BLaER1 treated with 17β-estradiol and CSF1 and Interleukin-3, amounts not matched to agents 10 nM and 100 nM (cell line): ENCODE results near the gene ADD3.
A peak's percentile ranks its signal among the peaks of the same experiment; 100 is the strongest.

Experiments
- H3K27ac ChIP-seq, 11 experiments: shearing (Covaris generic); formaldehyde crosslinking; 2 replicates each; pipeline ENCODE4 v1.8.1; 2022
- H3K27me3 ChIP-seq, 11 experiments: shearing (Covaris generic); formaldehyde crosslinking; 2 replicates each; pipeline ENCODE4 v1.8.1; 2022
- H3K36me3 ChIP-seq, 11 experiments: shearing (Covaris generic); formaldehyde crosslinking; 2 replicates each; pipeline ENCODE4 v1.8.1; 2022
- H3K4me1 ChIP-seq, 10 experiments: shearing (Covaris generic); formaldehyde crosslinking; 2 replicates each; pipeline ENCODE4 v1.8.1; 2022
- H3K4me2 ChIP-seq, 11 experiments: shearing (Covaris generic); formaldehyde crosslinking; 2 replicates each; pipeline ENCODE4 v1.8.1; 2022
- H3K4me3 ChIP-seq, 10 experiments: shearing (Covaris generic); formaldehyde crosslinking; 2 replicates each; pipeline ENCODE4 v1.8.1; 2022
- H3K9ac ChIP-seq, 11 experiments: shearing (Covaris generic); formaldehyde crosslinking; 2 replicates each; pipeline ENCODE4 v1.8.1; 2022
- H3K9me3 ChIP-seq, 11 experiments: shearing (Covaris generic); formaldehyde crosslinking; replicated peaks in 1 of 11; 2 replicates each; pipeline ENCODE4 v1.8.1; 2022
- H4K20me1 ChIP-seq, 11 experiments: shearing (Covaris generic); formaldehyde crosslinking; 2 replicates each; pipeline ENCODE4 v1.8.1; 2022
- Cebpa-rat ChIP-seq, 11 experiments: shearing (Covaris generic); IDR thresholded peaks; 2 replicates each; pipeline ENCODE4 v1.8.1; 2022

The ADD3 gene

DNA sequence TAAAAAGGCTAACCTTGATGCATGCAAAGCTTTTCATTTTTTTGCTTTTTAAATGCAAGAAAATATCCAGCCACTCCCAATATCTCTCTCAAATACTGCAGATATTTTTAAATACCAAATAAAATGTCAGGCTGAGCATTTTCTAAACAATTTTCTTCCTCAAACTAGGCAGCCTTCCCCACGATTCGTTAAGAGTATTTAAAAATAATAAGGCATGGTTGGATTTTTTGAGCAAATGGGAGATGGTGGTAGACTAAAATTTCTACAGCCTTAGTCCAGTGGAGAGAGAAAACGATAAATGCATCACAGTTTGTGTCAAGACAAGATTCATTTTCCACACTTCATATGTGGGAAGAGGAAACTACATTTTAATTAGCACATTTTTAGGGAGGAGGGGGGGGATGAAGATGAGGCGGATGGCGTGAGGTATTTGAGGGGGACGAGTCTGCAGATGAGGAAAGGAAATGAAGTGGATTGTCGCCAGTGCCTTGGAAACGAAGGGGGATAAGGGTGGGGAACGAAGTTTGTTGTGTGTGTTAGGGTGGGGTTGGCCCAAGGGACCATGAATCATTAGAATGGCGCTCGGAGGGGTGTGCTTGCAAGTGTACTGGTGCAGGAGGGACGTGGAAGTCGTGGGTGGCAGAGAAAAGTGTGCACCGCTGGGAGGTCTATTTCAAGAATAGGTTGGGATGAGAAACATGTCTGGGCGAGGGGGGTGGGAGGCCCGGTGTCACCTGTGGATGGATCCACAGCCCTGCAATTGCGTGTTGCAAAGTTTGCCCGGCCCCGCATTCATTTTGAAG is 1.2 kb upstream of the ADD3 start:
- Histone ChIP-seq H3K36me3 (0 out of 22 replicates have a peak, but pooled peaks cover 0 to 4% (median 0%) of the 10 kb centered on the region in 11 experiments), H3K4me1 (peaks cover 45 to 67% (median 53%) of the 10 kb centered on the region in 10 experiments), H3K9ac (peak overlapping the region; percentile 87 to 97 (median 91); a peak in 21 of 22 replicates), H4K20me1 (peaks cover 0 to 28% (median 17%) of the 10 kb centered on the region in 11 experiments; a peak in 18 of 22 replicates), H3K4me3 (peak overlapping the region; percentile 65 to 99 (median 96)), H3K4me2 (peak overlapping the region; percentile 84 to 98 (median 95)), H3K27ac (peak overlapping the region; percentile 78 to 97 (median 94); a peak in 21 of 22 replicates), H3K27me3 (no peaks in the 10 kb centered on the region), H3K9me3 (no peaks in the 10 kb centered on the region)
- no peak for TF ChIP-seq Cebpa-rat (IDR thresholded peaks at IDR 0.05)

- Histone ChIP-seq H4K20me1 (peaks cover 0 to 35% (median 17%) of the 10 kb centered on the region in 11 experiments; a peak in 18 of 22 replicates), H3K9ac (peak overlapping the region; percentile 87 to 97 (median 91)), H3K9me3 (no peaks in the 10 kb centered on the region), H3K4me2 (peak overlapping the region; percentile 84 to 98 (median 95)), H3K27me3 (no peaks in the 10 kb centered on the region), H3K4me1 (peaks cover 46 to 73% (median 56%) of the 10 kb centered on the region in 10 experiments), H3K4me3 (peak overlapping the region; percentile 65 to 99 (median 96)), H3K27ac (peak overlapping the region; percentile 78 to 97 (median 94)), H3K36me3 (0 out of 22 replicates have a peak, but pooled peaks cover 0 to 4% (median 0%) of the 10 kb centered on the region in 11 experiments)
- TF ChIP-seq Cebpa-rat (IDR thresholded peaks at IDR 0.05): no peak
Measured at GRCh38 chr10:110007161-110007700, 553 bp upstream of the ADD3 start.

DNA sequence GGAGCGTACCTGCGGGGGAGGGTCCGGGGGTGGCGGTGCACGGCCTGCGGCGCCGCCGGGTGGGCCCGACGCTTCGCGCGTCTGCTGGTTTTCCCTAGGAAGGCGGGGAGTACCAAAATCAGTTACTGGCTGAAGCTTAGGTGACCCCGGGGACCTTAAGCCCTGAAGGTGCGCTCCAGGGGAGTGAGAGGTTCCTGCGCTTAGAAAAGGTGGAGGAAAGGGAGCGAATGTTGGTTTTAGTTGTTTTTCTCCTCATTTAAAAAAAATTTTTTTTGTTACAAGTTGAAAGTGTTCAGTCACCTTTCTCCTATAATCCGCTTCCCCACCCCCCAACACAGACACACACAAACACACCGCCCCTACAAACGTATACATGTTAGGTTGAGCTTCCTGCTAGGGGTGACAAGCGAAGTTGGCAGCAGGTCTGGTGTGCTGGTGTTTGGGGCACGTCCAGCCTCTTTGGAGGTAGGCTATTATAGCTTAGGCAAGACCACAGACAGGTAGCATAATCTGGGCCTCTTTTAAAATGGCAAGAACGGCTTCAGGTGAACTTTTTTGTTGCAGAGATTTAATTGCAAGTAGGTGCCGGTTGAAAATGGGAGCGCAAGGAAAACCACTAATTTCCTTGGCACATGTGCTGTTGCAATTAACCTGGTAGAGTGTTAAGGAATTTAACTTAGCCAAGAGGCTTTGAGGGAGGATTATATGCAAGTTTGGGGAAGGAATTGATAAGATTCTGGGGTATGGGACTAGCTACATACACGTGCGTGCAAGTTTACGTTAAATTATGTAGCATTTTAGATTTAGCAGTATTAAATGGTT is 945 bp downstream of the ADD3 start:
- Histone ChIP-seq H3K27me3 (no peaks in the 10 kb centered on the region), H3K36me3 (peaks cover 0 to 10% (median 0%) of the 10 kb centered on the region in 11 experiments; a peak in 1 of 22 replicates), H3K27ac (peak overlapping the region; percentile 78 to 96 (median 91)), H3K4me2 (peak overlapping the region; percentile 83 to 99 (median 92)), H4K20me1 (peaks cover 3 to 50% (median 21%) of the 10 kb centered on the region in 11 experiments; a peak in 19 of 22 replicates), H3K4me3 (peak overlapping the region; percentile 91 to 99 (median 96)), H3K9me3 (no peaks in the 10 kb centered on the region), H3K9ac (peak overlapping the region; percentile 92 to 97 (median 94)), H3K4me1 (peaks cover 49 to 78% (median 64%) of the 10 kb centered on the region in 10 experiments)
- no peak for TF ChIP-seq Cebpa-rat (IDR thresholded peaks at IDR 0.05)

- peak overlapping the region; percentile 83 to 99 (median 92) for H3K4me2 ChIP-seq
- no peak for TF ChIP-seq Cebpa-rat (IDR thresholded peaks at IDR 0.05)
- H4K20me1 ChIP-seq: peaks cover 3 to 62% (median 24%) of the 10 kb centered on the region in 11 experiments; a peak in 19 of 22 replicates
- peaks cover 61 to 78% (median 73%) of the 10 kb centered on the region in 10 experiments for H3K4me1 ChIP-seq
- no peaks in the 10 kb centered on the region for H3K27me3 ChIP-seq
- H3K36me3 ChIP-seq: peaks cover 0 to 16% (median 0%) of the 10 kb centered on the region in 11 experiments; a peak in 2 of 22 replicates
- H3K9ac ChIP-seq: peak overlapping the region in 9 of 11 experiments; percentile 35 to 97 (median 95); a peak in 15 of 22 replicates
- H3K27ac ChIP-seq: peak overlapping the region in 9 of 11 experiments; percentile 3 to 96 (median 92); a peak in 15 of 22 replicates
- H3K4me3 ChIP-seq: peak overlapping the region; percentile 91 to 99 (median 96); a peak in 17 of 20 replicates
- H3K9me3 ChIP-seq: no peaks in the 10 kb centered on the region
Measured at GRCh38 chr10:110009736-110010475, 2.1 kb downstream of the ADD3 start.

- H3K27ac ChIP-seq: peak overlapping the region in 6 of 11 experiments; percentile 5 to 96 (median 91); a peak in 6 of 22 replicates
- no peak for TF ChIP-seq Cebpa-rat (IDR thresholded peaks at IDR 0.05)
- H3K9me3 ChIP-seq: no peaks in the 10 kb centered on the region
- peaks cover 62 to 83% (median 75%) of the 10 kb centered on the region in 10 experiments for H3K4me1 ChIP-seq
- no peaks in the 10 kb centered on the region for H3K27me3 ChIP-seq
- H3K4me2 ChIP-seq: peak overlapping the region; percentile 83 to 99 (median 92)
- H4K20me1 ChIP-seq: peaks cover 3 to 70% (median 24%) of the 10 kb centered on the region in 11 experiments; a peak in 19 of 22 replicates
- peak overlapping the region in 7 of 10 experiments; percentile 93 to 99 (median 96); a peak in 11 of 20 replicates for H3K4me3 ChIP-seq
- H3K9ac ChIP-seq: peak overlapping the region in 7 of 11 experiments; percentile 32 to 97 (median 94); a peak in 10 of 22 replicates
- H3K36me3 ChIP-seq: peaks cover 0 to 17% (median 2%) of the 10 kb centered on the region in 11 experiments; a peak in 3 of 22 replicates
Measured at GRCh38 chr10:110010486-110011378, 2.9 kb downstream of the ADD3 start.

GRCh38 chr10:110011681-110012080 is 3.9 kb downstream of the ADD3 start:
- H3K9ac ChIP-seq: no peak overlapping the region
- peaks cover 3 to 80% (median 26%) of the 10 kb centered on the region in 11 experiments; a peak in 19 of 22 replicates for H4K20me1 ChIP-seq
- H3K36me3 ChIP-seq: peaks cover 0 to 17% (median 4%) of the 10 kb centered on the region in 11 experiments; a peak in 4 of 22 replicates
- TF ChIP-seq Cebpa-rat (IDR thresholded peaks at IDR 0.05): no peak
- no peak overlapping the region for H3K4me3 ChIP-seq
- no peaks in the 10 kb centered on the region for H3K9me3 ChIP-seq
- peak overlapping the region in 5 of 11 experiments; percentile 8 to 97 (median 91); a peak in 8 of 22 replicates for H3K4me2 ChIP-seq
- no peak overlapping the region for H3K27ac ChIP-seq
- no peaks in the 10 kb centered on the region for H3K27me3 ChIP-seq
- H3K4me1 ChIP-seq: peaks cover 62 to 83% (median 75%) of the 10 kb centered on the region in 10 experiments
